Esophagus muscularis mucosa (tissue), 4 donors: ENCODE measurements around the gene SPCS2.

Source experiments
- EP300 ChIP-seq: sonication (generic); formaldehyde crosslinking; IDR thresholded peaks from one replicate; pipeline ENCODE4 v1.6.1; 2017; ENCODE audit warnings: antibody characterized with exemption
- POLR2A ChIP-seq: fragments of 450-650 bp; IDR thresholded peaks from one replicate; pipeline ENCODE4 v1.6.1; 2017; ENCODE audit warnings: antibody characterized with exemption, moderate library complexity, mild to moderate bottlenecking, low read depth
- POLR2AphosphoS5 ChIP-seq, 2 donors: sonication (generic); formaldehyde crosslinking; IDR thresholded peaks; one replicate each; pipeline ENCODE4 v1.6.1; 2017; ENCODE audit warnings: antibody characterized with exemption in 2 of 2
- TF ChIP-seq, protein P1 (sequence below), 3 experiments: fragments of 200-600 bp in 2 of 3; fragments of 450-650 bp in 1 of 3; sonication (generic) in 2 of 3; IDR thresholded peaks; one replicate each; pipeline ENCODE4 v1.5.1; 2017 to 2019; ENCODE audit warnings: antibody characterized with exemption in 3 of 3, mild to moderate bottlenecking in 2 of 3, moderate library complexity in 1 of 3

DNA sequence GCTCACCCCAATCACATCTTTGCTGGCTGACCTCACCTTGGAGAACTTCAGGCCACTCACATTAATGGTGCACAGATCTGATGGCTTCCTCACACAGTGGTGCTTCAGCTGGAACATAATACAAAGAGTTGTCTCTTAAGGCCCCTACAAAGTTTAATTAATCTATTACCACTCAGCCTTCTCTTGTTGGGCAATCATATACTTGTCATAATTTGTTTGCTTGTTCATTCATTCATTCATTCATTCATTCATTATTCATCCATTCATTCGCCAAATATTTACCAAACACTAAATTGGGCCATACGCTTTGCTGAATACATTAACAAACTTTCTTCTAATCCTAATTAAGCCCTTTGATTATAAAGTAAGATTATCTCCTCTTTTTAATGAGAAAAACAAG, 15.3 kb upstream of the SPCS2 start:
- TF ChIP-seq, protein P1, sequence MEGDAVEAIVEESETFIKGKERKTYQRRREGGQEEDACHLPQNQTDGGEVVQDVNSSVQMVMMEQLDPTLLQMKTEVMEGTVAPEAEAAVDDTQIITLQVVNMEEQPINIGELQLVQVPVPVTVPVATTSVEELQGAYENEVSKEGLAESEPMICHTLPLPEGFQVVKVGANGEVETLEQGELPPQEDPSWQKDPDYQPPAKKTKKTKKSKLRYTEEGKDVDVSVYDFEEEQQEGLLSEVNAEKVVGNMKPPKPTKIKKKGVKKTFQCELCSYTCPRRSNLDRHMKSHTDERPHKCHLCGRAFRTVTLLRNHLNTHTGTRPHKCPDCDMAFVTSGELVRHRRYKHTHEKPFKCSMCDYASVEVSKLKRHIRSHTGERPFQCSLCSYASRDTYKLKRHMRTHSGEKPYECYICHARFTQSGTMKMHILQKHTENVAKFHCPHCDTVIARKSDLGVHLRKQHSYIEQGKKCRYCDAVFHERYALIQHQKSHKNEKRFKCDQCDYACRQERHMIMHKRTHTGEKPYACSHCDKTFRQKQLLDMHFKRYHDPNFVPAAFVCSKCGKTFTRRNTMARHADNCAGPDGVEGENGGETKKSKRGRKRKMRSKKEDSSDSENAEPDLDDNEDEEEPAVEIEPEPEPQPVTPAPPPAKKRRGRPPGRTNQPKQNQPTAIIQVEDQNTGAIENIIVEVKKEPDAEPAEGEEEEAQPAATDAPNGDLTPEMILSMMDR (IDR thresholded peaks at IDR 0.05): no peak
- TF ChIP-seq POLR2A (no peak), EP300 (no peak), POLR2AphosphoS5 (IDR thresholded peaks at IDR 0.05) (no peak)
